DOHH2 (cell line): ENCODE measurements around the gene COL12A1.

Source experiments
- H3F3A ChIP-seq: fragments of 200-600 bp; sonication (generic), shearing (Covaris generic); 2 replicates; pipeline ENCODE4 v1.6.0; 2016; ENCODE audit warnings: antibody characterized with exemption, mild to moderate bottlenecking; ENCODE audit not compliant: control insufficient read depth, insufficient read depth
- H3K27ac ChIP-seq: fragments of 200-600 bp; sonication (generic); 2 replicates; pipeline ENCODE4 v1.5.1; 2014; ENCODE audit warnings: low read depth, mild to moderate bottlenecking, low read length, moderate library complexity
- H3K27me3 ChIP-seq: fragments of 200-600 bp; sonication (generic); 2 replicates; pipeline ENCODE4 v1.6.1; 2014; ENCODE audit warnings: mild to moderate bottlenecking, low read length, mixed read lengths; ENCODE audit not compliant: control insufficient read depth
- H3K36me3 ChIP-seq: fragments of 200-600 bp; sonication (generic); 2 replicates; pipeline ENCODE4 v1.6.1; 2014; ENCODE audit warnings: mild to moderate bottlenecking, low read length, moderate library complexity, mixed read lengths; ENCODE audit not compliant: control insufficient read depth
- H3K4me1 ChIP-seq: fragments of 200-600 bp; sonication (generic); 2 replicates; pipeline ENCODE4 v1.6.1; 2014; ENCODE audit warnings: mild to moderate bottlenecking, low read length, mixed read lengths; ENCODE audit not compliant: control insufficient read depth
- H3K4me2 ChIP-seq: fragments of 200-600 bp; sonication (generic); 2 replicates; pipeline ENCODE4 v1.6.0; 2014; ENCODE audit warnings: mild to moderate bottlenecking, low read length, moderate library complexity
- H3K4me3 ChIP-seq: fragments of 200-600 bp; sonication (generic); 2 replicates; pipeline ENCODE4 v1.5.1; 2014; ENCODE audit warnings: mild to moderate bottlenecking, low read length, mixed read lengths
- H3K79me2 ChIP-seq: fragments of 200-600 bp; sonication (generic); 2 replicates; pipeline ENCODE4 v1.6.1; 2014; ENCODE audit warnings: mild to moderate bottlenecking, low read length, mixed read lengths; ENCODE audit not compliant: control insufficient read depth
- H3K9me2 ChIP-seq: fragments of 200-600 bp; sonication (generic); replicated peaks from 2 replicates; pipeline ENCODE4 v1.6.1; 2014; ENCODE audit warnings: mild to moderate bottlenecking, low read length, mixed read lengths; ENCODE audit not compliant: control insufficient read depth
- H3K9me3 ChIP-seq: fragments of 200-600 bp; sonication (generic); 2 replicates; pipeline ENCODE4 v1.6.1; 2014; ENCODE audit warnings: antibody characterized with exemption, low read length, mixed read lengths; ENCODE audit not compliant: control insufficient read depth, insufficient read depth
- H4K20me1 ChIP-seq: fragments of 200-600 bp; sonication (generic); 2 replicates; pipeline ENCODE4 v1.6.0; 2014; ENCODE audit warnings: low read depth, mild to moderate bottlenecking, antibody characterized with exemption, low read length, moderate library complexity; ENCODE audit not compliant: control insufficient read depth, insufficient read depth
- CTCF ChIP-seq: fragments of 200-600 bp; sonication (generic); IDR thresholded peaks from one replicate; pipeline ENCODE4 v1.5.1; 2014; ENCODE audit warnings: antibody characterized with exemption, mild to moderate bottlenecking, low read depth, low read length; ENCODE audit not compliant: poor library complexity, severe bottlenecking
- EZH2phosphoT487 ChIP-seq: fragments of 200-600 bp; sonication (generic); IDR thresholded peaks from 2 replicates; pipeline ENCODE4 v1.6.1; 2017; ENCODE audit warnings: borderline replicate concordance, mild to moderate bottlenecking, antibody characterized with exemption, low read length, moderate library complexity, mixed read lengths

COL12A1 gene

GRCh38 chr6:75246386-75246785 is 40.5 kb upstream of the COL12A1 start:
- TF ChIP-seq CTCF = no peak
- TF ChIP-seq EZH2phosphoT487 = no peak
- Histone ChIP-seq H3K27ac (no peak overlapping the region), H3K27me3 (no peaks in the 10 kb centered on the region), H4K20me1 (0 out of 2 replicates have a peak, but pooled peaks cover under 1% of the 10 kb centered on the region), H3K4me1 (peaks cover 11% of the 10 kb centered on the region), H3K4me3 (no peak overlapping the region), H3K9me2 (no peaks in the 10 kb centered on the region), H3K36me3 (peaks cover 7% of the 10 kb centered on the region), H3F3A (0 out of 2 replicates have a peak, but pooled peaks cover 2% of the 10 kb centered on the region), H3K9me3 (no peaks in the 10 kb centered on the region), H3K4me2 (no peak overlapping the region), H3K79me2 (peaks cover 27% of the 10 kb centered on the region)

- H3K9me2 ChIP-seq = no peaks in the 10 kb centered on the region
- peaks cover 13% of the 10 kb centered on the region for H3K4me1 ChIP-seq
- peak overlapping the region; percentile 87 for H3K4me2 ChIP-seq
- TF ChIP-seq CTCF (no peak), EZH2phosphoT487 (no peak)
- H3K79me2 ChIP-seq = peaks cover 45% of the 10 kb centered on the region
- peak overlapping the region; percentile 99 for H3K4me3 ChIP-seq
- H3K9me3 ChIP-seq = no peaks in the 10 kb centered on the region
- 0 out of 2 replicates have a peak, but pooled peaks cover 3% of the 10 kb centered on the region for H4K20me1 ChIP-seq
- H3F3A ChIP-seq = 0 out of 2 replicates have a peak, but pooled peaks cover 2% of the 10 kb centered on the region
- H3K27me3 ChIP-seq = no peaks in the 10 kb centered on the region
- H3K36me3 ChIP-seq = peaks cover 29% of the 10 kb centered on the region
- H3K27ac ChIP-seq = peak overlapping the region; percentile 66
These were observed 38.3 kb upstream of the COL12A1 start for GRCh38 chr6:75244063-75244584.

- Histone ChIP-seq H3K9me3 (no peaks in the 10 kb centered on the region), H3K4me3 (peak within 1 kb of the TSS; percentile 99), H3K27me3 (no peaks in the 10 kb centered on the region), H3K27ac (peak within 1 kb of the TSS; percentile 66), H3K79me2 (peaks cover 46% of the 10 kb centered on the region), H3F3A (0 out of 2 replicates have a peak, but pooled peaks cover 2% of the 10 kb centered on the region), H3K4me1 (peaks cover 13% of the 10 kb centered on the region), H4K20me1 (0 out of 2 replicates have a peak, but pooled peaks cover 3% of the 10 kb centered on the region), H3K36me3 (peaks cover 34% of the 10 kb centered on the region), H3K4me2 (peak within 1 kb of the TSS; percentile 87), H3K9me2 (no peaks in the 10 kb centered on the region)
- TF ChIP-seq CTCF (no peak), EZH2phosphoT487 (no peak)
These were observed 37.6 kb upstream of the COL12A1 start, which contains the start of gene COX7A2 for GRCh38 chr6:75243333-75244062. COX7A2 (minus strand) TSS chr6:75243801; CDS start chr6:75243734, 67 bp downstream.
